Type B pancreatic cell (in vitro differentiated cells): ENCODE measurements around the gene METTL3. TPM values are rescaled to one million over a fixed set of nuclear protein-coding genes. Genes with fewer than 3 reads are reported as not detected.
A peak's percentile ranks its signal among the peaks of the same experiment; 100 is the strongest.

Source experiments
- DNase-seq: peaks from one replicate; pipeline ENCODE4 v3.0.0; 2021; ENCODE audit warnings: mixed read lengths; ENCODE audit not compliant: unreplicated experiment; ENCODE audit errors: extremely low spot score
- H3K27ac Mint-ChIP-seq: 2 replicates; pipeline ENCODE4 v1.8.0; 2021; ENCODE audit warnings: mild to moderate bottlenecking, mixed read lengths
- H3K27me3 Mint-ChIP-seq: 2 replicates; pipeline ENCODE4 v1.8.0; 2021; ENCODE audit warnings: mixed read lengths
- H3K36me3 Mint-ChIP-seq: 2 replicates; pipeline ENCODE4 v1.8.0; 2021; ENCODE audit warnings: mixed read lengths
- H3K4me1 Mint-ChIP-seq: one replicate; pipeline ENCODE4 v1.8.0; 2021; ENCODE audit warnings: mixed read lengths; ENCODE audit not compliant: unreplicated experiment
- H3K4me3 Mint-ChIP-seq: 2 replicates; pipeline ENCODE4 v1.8.0; 2021; ENCODE audit warnings: mild to moderate bottlenecking, mixed read lengths
- H3K9me3 Mint-ChIP-seq: 2 replicates; pipeline ENCODE4 v1.8.0; 2021; ENCODE audit warnings: mixed read lengths
- CTCF ChIP-seq: fragments of 200-600 bp; sonication (generic); conservative IDR thresholded peaks from 2 replicates; pipeline ENCODE4 v1.5.0; 2021; ENCODE audit warnings: antibody characterized with exemption, mild to moderate bottlenecking
- total RNA-seq: library from RNA; stranded (reverse); gene quantifications from 2 replicates; pipeline ENCODE4 v1.2.1, GENCODE V29; 2021; ENCODE audit warnings: low replicate concordance

The METTL3 gene
- total RNA-seq, 1 donor from 2014 or later = 68.6 TPM

GRCh38 chr14:21476925-21477681, 34.0 kb downstream of the METTL3 start, which contains the start of the genes RAB2B and TOX4:
Gene RAB2B, minus strand, starts transcription at chr14:21476959. Its CDS starts 87 bp downstream, at chr14:21476872.
Gene TOX4, plus strand, starts transcription at chr14:21477195. Its CDS starts 84 bp downstream, at chr14:21477279.
- peak; percentile 97 for TF ChIP-seq CTCF
- Mint-ChIP-seq H3K4me1 (peaks cover 18% of the 10 kb centered on the region), H3K27me3 (no peaks in the 10 kb centered on the region), H3K27ac (peak within 1 kb of the TSS; percentile 98), H3K4me3 (peak within 1 kb of the TSS; percentile 100), H3K9me3 (no peaks in the 10 kb centered on the region), H3K36me3 (peaks cover 10% of the 10 kb centered on the region)
- peak; percentile 95 for DNase-seq

DNA sequence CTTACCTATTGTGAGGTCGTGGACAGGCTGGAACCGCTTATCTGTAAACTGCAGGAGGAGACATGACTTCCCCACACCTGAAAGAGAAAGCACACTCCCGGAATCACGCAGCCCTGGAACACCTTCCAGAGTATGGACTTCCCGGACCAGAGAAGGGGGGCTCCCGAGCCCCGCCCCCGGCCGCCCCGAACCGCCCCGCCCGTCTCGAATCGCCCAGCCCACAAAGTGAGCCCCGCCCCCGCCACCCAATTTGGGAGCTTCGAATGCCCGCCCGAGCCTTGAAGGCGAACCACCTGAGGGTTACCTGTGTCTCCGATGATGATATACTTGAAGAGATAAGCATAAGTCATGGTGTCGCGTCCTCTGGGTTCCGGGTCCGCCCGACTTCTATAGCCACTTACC, 34.6 kb downstream of the METTL3 start:
- peaks cover 11% of the 10 kb centered on the region for H3K36me3 Mint-ChIP-seq
- H3K27me3 Mint-ChIP-seq = no peaks in the 10 kb centered on the region
- no peak for TF ChIP-seq CTCF
- peaks cover 18% of the 10 kb centered on the region for H3K4me1 Mint-ChIP-seq
- H3K4me3 Mint-ChIP-seq = peak overlapping the region; percentile 100
- peak; percentile 79 for DNase-seq
- no peaks in the 10 kb centered on the region for H3K9me3 Mint-ChIP-seq
- peak overlapping the region; percentile 98 for H3K27ac Mint-ChIP-seq

- no peak for DNase-seq
- no peak for TF ChIP-seq CTCF
- Mint-ChIP-seq H3K4me3 (peak overlapping the region; percentile 100), H3K27me3 (no peaks in the 10 kb centered on the region), H3K36me3 (peaks cover 11% of the 10 kb centered on the region), H3K4me1 (peaks cover 18% of the 10 kb centered on the region), H3K9me3 (no peaks in the 10 kb centered on the region), H3K27ac (peak overlapping the region; percentile 98)
Observed at GRCh38 chr14:21475767-21476522, 35.2 kb downstream of the METTL3 start.

- Mint-ChIP-seq H3K9me3 (no peaks in the 10 kb centered on the region), H3K36me3 (peaks cover 16% of the 10 kb centered on the region), H3K27me3 (no peaks in the 10 kb centered on the region), H3K27ac (no peak overlapping the region), H3K4me3 (no peak overlapping the region), H3K4me1 (no peaks in the 10 kb centered on the region)
- DNase-seq = no peak
- TF ChIP-seq CTCF = no peak
Observed at GRCh38 chr14:21467616-21468015, 43.5 kb downstream of the METTL3 start.

GRCh38 chr14:21455912-21456667, 55.0 kb downstream of the METTL3 start, which contains the start of gene CHD8:
Gene CHD8, minus strand, starts transcription at chr14:21456123. Its CDS starts 24,480 bp downstream, at chr14:21431643.
- Mint-ChIP-seq H3K27me3 (no peaks in the 10 kb centered on the region), H3K36me3 (peaks cover 19% of the 10 kb centered on the region), H3K9me3 (no peaks in the 10 kb centered on the region), H3K4me3 (peak within 1 kb of the TSS; percentile 98), H3K4me1 (peaks cover 15% of the 10 kb centered on the region), H3K27ac (peak within 1 kb of the TSS; percentile 99)
- DNase-seq = peak; percentile 99
- TF ChIP-seq CTCF = peak; percentile 81
